Endothelial cell of umbilical vein (primary cell): ENCODE data around the gene PDXDC1. TPM values are rescaled to one million over a fixed set of nuclear protein-coding genes. Genes with fewer than 3 reads are reported as not detected.
"Not testable (repeated sequence)": the region's sequence is repeated elsewhere in the genome, so short reads cannot be mapped to it uniquely, and the experiment has no call there.

Experiments
- BruUV-seq: library from RNA; stranded (reverse); fragments of 400-500 nt; replicated peaks from 2 replicates; lab custom pipeline; 2021; lab: Mats Ljungman, UMichigan
- CTCF ChIA-PET: fragments of 300-600, 350-600 bp; sonication (Branson Sonifier 250); formaldehyde crosslinking; loops from one replicate; lab custom pipeline; 2021; ENCODE audit warnings: antibody characterized with exemption, inconsistent platforms; lab: Charles Lee
- POLR2A ChIA-PET: fragments of 300-600, 350-600 bp; sonication (Branson Sonifier 250); formaldehyde crosslinking; loops from one replicate; lab custom pipeline; 2021; ENCODE audit warnings: antibody characterized with exemption, inconsistent platforms; lab: Charles Lee
- DNase-seq: peaks from one replicate; pipeline ENCODE4 v3.0.0-alpha.2; 2011; ENCODE audit warnings: low read depth, low spot score
- FAIRE-seq: peaks from 2 replicates; lab custom pipeline; 2011; peaks lifted over from hg19 to GRCh38; lab: Jason Lieb, UNC
- H2AFZ ChIP-seq: 2 replicates; pipeline ENCODE4 v1.6.0; 2012; ENCODE audit warnings: low read depth, low read length, control low read depth, inconsistent platforms
- H3K27ac ChIP-seq: 2 replicates; pipeline ENCODE4 v1.5.1; 2011; ENCODE audit warnings: low read depth, mild to moderate bottlenecking, control low read depth, low read length, moderate library complexity; ENCODE audit not compliant: insufficient read depth
- H3K27me3 ChIP-seq, 2 experiments: 2 replicates each; pipeline versions ENCODE4 v1.6.0 to v1.6.1; 2011; ENCODE audit warnings: low read length in 2 of 2, mixed read lengths in 1 of 2; ENCODE audit not compliant: control insufficient read depth in 2 of 2, insufficient read depth in 2 of 2
- H3K36me3 ChIP-seq, 2 experiments: 2 replicates in 1 of 2; 3 replicates in 1 of 2; pipeline ENCODE4 v1.5.1; 2011; ENCODE audit warnings: low read length in 2 of 2, mild to moderate bottlenecking in 1 of 2, moderate library complexity in 1 of 2; ENCODE audit not compliant: control insufficient read depth in 2 of 2, insufficient read depth in 2 of 2; ENCODE audit errors: extremely low read depth in 1 of 2
- H3K4me1 ChIP-seq: 3 replicates; pipeline ENCODE4 v1.5.1; 2011; ENCODE audit warnings: mild to moderate bottlenecking, low read length; ENCODE audit not compliant: control insufficient read depth, insufficient read depth; ENCODE audit errors: extremely low read depth
- H3K4me2 ChIP-seq: 2 replicates; pipeline ENCODE4 v1.6.1; 2011; ENCODE audit warnings: low read length, control low read depth, mixed read lengths; ENCODE audit not compliant: insufficient read depth
- H3K4me3 ChIP-seq, 3 experiments: fragments of 200-600 bp in 1 of 3; sonication (generic), shearing (Covaris generic) in 1 of 3; replicated peaks in 1 of 3; 2 replicates each; pipeline ENCODE4 v1.5.1; 2011 to 2016; ENCODE audit warnings: control low read depth in 3 of 3, low read length in 3 of 3, mild to moderate bottlenecking in 2 of 3, inconsistent platforms in 1 of 3, low read depth in 1 of 3, moderate library complexity in 1 of 3; ENCODE audit not compliant: insufficient read depth in 1 of 3
- H3K79me2 ChIP-seq: 2 replicates; pipeline ENCODE4 v1.6.0; 2012; ENCODE audit warnings: low read length, inconsistent platforms; ENCODE audit not compliant: control insufficient read depth, insufficient read depth
- H3K9ac ChIP-seq: replicated peaks from 2 replicates; pipeline ENCODE3; 2011; ENCODE audit warnings: low read length, control low read depth; ENCODE audit not compliant: insufficient read depth; ENCODE audit errors: extremely low read depth
- H3K9me1 ChIP-seq: replicated peaks from 3 replicates; pipeline ENCODE4 v1.6.0; 2011; ENCODE audit warnings: mild to moderate bottlenecking, low read length; ENCODE audit not compliant: control insufficient read depth, insufficient read depth; ENCODE audit errors: extremely low read depth
- H3K9me3 ChIP-seq: replicated peaks from 2 replicates; pipeline ENCODE4 v1.5.1; 2012; ENCODE audit warnings: low read length, inconsistent platforms; ENCODE audit not compliant: control insufficient read depth, insufficient read depth
- H4K20me1 ChIP-seq: replicated peaks from 2 replicates; pipeline ENCODE3; 2011; ENCODE audit warnings: mild to moderate bottlenecking, low read length; ENCODE audit not compliant: control insufficient read depth, insufficient read depth; ENCODE audit errors: extremely low read depth
- dilution Hi-C: fragments of 300-500 bp; cut with MboI; formaldehyde crosslinking; loops from one replicate; pipeline ENCODE4 v1.15.0; 2019; ENCODE audit warnings: low sequenced_read_pairs; ENCODE audit not compliant: extremely low pct_ligation_motif_present
- intact Hi-C: fragments of 100-400 bp; cut with micrococcal nuclease; formaldehyde crosslinking; loops from one replicate; pipeline ENCODE4 v1.10.0; 2022
- polyA plus RNA-seq, 4 experiments: library from polyadenylated mRNA; depleted of rRNA in 3 of 4; stranded (reverse) in 3 of 4; unstranded in 1 of 4; fragments of >200 nt; gene quantifications; 2 replicates each; pipeline versions ENCODE4 v1.2.1 to v1.2.3, GENCODE V29; 2011 to 2012; ENCODE audit warnings: missing spikeins in 1 of 4
- total RNA-seq: library from RNA; stranded (reverse); gene quantifications from 2 replicates; pipeline ENCODE4 v1.2.3, GENCODE V29; 2021

The PDXDC1 gene
- total and polyA plus RNA-seq, 2 donors (not counting 3 experiments of a cell fraction or from before 2014, with no cell fraction given): 44.6 to 78.9 TPM

GRCh38 chr16:15149260-15149659 lies 174.4 kb downstream of the PDXDC1 start:
- CTCF ChIA-PET, dilution Hi-C loops, H3K27me3 ChIP-seq: not testable (repeated sequence)

GRCh38 chr16:15154005-15154404 lies 179.2 kb downstream of the PDXDC1 start:
- H3K27ac ChIP-seq, H3K9me3 ChIP-seq, H3K4me1 ChIP-seq, FAIRE-seq, intact Hi-C loops, dilution Hi-C loops, H3K27me3 ChIP-seq, CTCF ChIA-PET, H2AFZ ChIP-seq, H3K4me2 ChIP-seq, POLR2A ChIA-PET, BruUV-seq, H3K9me1 ChIP-seq, H3K79me2 ChIP-seq, H3K36me3 ChIP-seq, H3K9ac ChIP-seq, H4K20me1 ChIP-seq: not testable (repeated sequence)
- peak overlapping the region in 2 of 3 experiments; percentile 28 to 45 for H3K4me3 ChIP-seq
- peak; percentile 16 for DNase-seq

More at GRCh38 chr16:15149260-15149659, 174.4 kb downstream of the PDXDC1 start:
- H3K9me1 ChIP-seq, POLR2A ChIA-PET, H3K27ac ChIP-seq, H2AFZ ChIP-seq, FAIRE-seq, intact Hi-C loops, BruUV-seq, H3K4me3 ChIP-seq, DNase-seq, H3K36me3 ChIP-seq, H3K9ac ChIP-seq, H3K4me1 ChIP-seq, H4K20me1 ChIP-seq, H3K9me3 ChIP-seq, H3K4me2 ChIP-seq: not testable (repeated sequence)
- H3K79me2 ChIP-seq: peaks cover 10% of the 10 kb centered on the region
